Heart left ventricle (tissue), 16 donors: ENCODE data around the gene FSTL3. TPM values are rescaled to one million over a fixed set of nuclear protein-coding genes. Genes with fewer than 3 reads are reported as not detected.

Experiments
- ATAC-seq, 4 donors: fragments of 200-7000 bp; cut with Tn5 transposase; one replicate each; pipeline ENCODE4 v1.9.1; 2020 to 2022; ENCODE audit warnings: moderate library complexity in 4 of 4, mild to moderate bottlenecking in 3 of 4, moderate number of reproducible peaks in 1 of 4
- DNase-seq, 5 donors: peaks; one replicate each; pipeline ENCODE4 v3.0.0-alpha.2; 2020
- H3K27ac ChIP-seq, 12 donors: fragments of 200-600 bp; sonication (generic) in 4 of 12; one replicate each; pipeline versions ENCODE4 v1.5.0 to v1.8.0; 2016 to 2022; ENCODE audit warnings: mild to moderate bottlenecking in 2 of 12
- H3K27me3 ChIP-seq, 9 donors: fragments of 200-600 bp; sonication (generic) in 2 of 9; one replicate each; pipeline versions ENCODE4 v1.5.1 to v1.8.0; 2016 to 2022; ENCODE audit warnings: mild to moderate bottlenecking in 3 of 9
- H3K36me3 ChIP-seq, 9 donors: fragments of 200-600 bp; sonication (generic) in 2 of 9; one replicate each; pipeline versions ENCODE4 v1.5.0 to v1.8.0; 2018 to 2022; ENCODE audit warnings: mild to moderate bottlenecking in 2 of 9
- H3K4me1 ChIP-seq, 12 donors: fragments of 200-600 bp; sonication (generic) in 4 of 12; one replicate each; pipeline versions ENCODE4 v1.5.0 to v1.8.0; 2016 to 2022; ENCODE audit warnings: mild to moderate bottlenecking in 3 of 12
- H3K4me3 ChIP-seq, 12 donors: fragments of 200-600 bp; sonication (generic) in 4 of 12; one replicate each; pipeline versions ENCODE4 v1.5.0 to v1.8.0; 2017 to 2022; ENCODE audit warnings: mild to moderate bottlenecking in 9 of 12, moderate library complexity in 4 of 12
- H3K9me3 ChIP-seq, 12 donors: fragments of 200-600 bp; sonication (generic) in 4 of 12; one replicate each; pipeline versions ENCODE4 v1.5.0 to v1.8.0; 2016 to 2022; ENCODE audit warnings: mild to moderate bottlenecking in 1 of 12
- CTCF ChIP-seq, 12 donors: fragments of 200-600 bp; sonication (generic) in 4 of 12; IDR thresholded peaks; one replicate each; pipeline versions ENCODE4 v1.5.0 to v1.8.0; 2018 to 2022; ENCODE audit warnings: antibody characterized with exemption in 12 of 12, mild to moderate bottlenecking in 5 of 12
- POLR2A ChIP-seq, 2 donors: fragments of 450-650 bp; IDR thresholded peaks; one replicate each; pipeline ENCODE4 v1.6.1; 2017; ENCODE audit warnings: antibody characterized with exemption in 2 of 2, mild to moderate bottlenecking in 2 of 2, moderate library complexity in 2 of 2
- WGBS, 4 donors: extraction: QIAGEN DNeasy Blood & Tissue Kit in 2 of 4; methylation state at CpG; one replicate each; pipeline versions ENCODE4 v1.1.5 to v1.1.7; 2013 to 2018; 5-methylcytosine and 5-hydroxymethylcytosine counted together
- intact Hi-C, 10 donors: fragments of 100-400 bp; cut with DNase I; formaldehyde crosslinking; loops; one replicate each; pipeline versions ENCODE4 v1.11.1 to v1.14.2; 2022
- polyA plus RNA-seq, 2 donors: library from polyadenylated mRNA; stranded (reverse); fragments of 200-250 nt; gene quantifications; one replicate each; pipeline ENCODE4 v1.2.3, GENCODE V29; 2013
- total RNA-seq, 9 donors: library from RNA; depleted of rRNA in 2 of 9; stranded (reverse); fragments of >200 nt in 2 of 9; fragmentation: NEBNext Ultra II Directional in 3 of 9; extraction: Animal tissue kit (Norgen Biotek cat#: 25700) in 3 of 9; gene quantifications; one replicate each; pipeline versions ENCODE4 v1.1.0 to v1.2.4, GENCODE V29; 2016 to 2023
- donor health status: ischemic (EF 13 %, LVEDD 7.1; RV severe dilation, severe dysfunction).
- donor health status: healthy with polysubstance abuse.
- donor health status: DM: no; HTN: yes; CAD: no.
- donor health status: DM: no; HTN: no; CAD: no.
- donor health status: ischemic (EF 25% LVEDD 6.9; RV normal size, moderate dysfunction).
- donor health status: ischemic (EF 25% LVEDD 5.7; RV mildly dilated, moderate dysfunction).
- donor health status: healthy.
- donor health status: DM: yes; HTN: yes; CAD: no.
- donor health status: ischemic (EF 35%, LVEDD 5.7; RV mildly dilated, moderate dysfunction).
- donor health status: nonischemic (EF 11% LVEDD 7.7; RV severe dilation, severe dysfunction).
- donor health status: DM: yes; HTN: yes; CAD: no.
- donor health status: PGD.
- donor health status: ischemic (EF 29% LVEDD 5.4; RV normal size, mild dysfunction).
- donor health status: nonischemic (EF 23%, LVEDD 6.1; RV moderate dilation, normal function).

The FSTL3 gene
- total and polyA plus RNA-seq, 11 donors = 41.7 to 376 (median 119) TPM

GRCh38 chr19:710767-711166, 34.6 kb downstream of the FSTL3 start:
- DNase-seq = no peak
- H3K27me3 ChIP-seq = peaks cover 0 to 18% (median 0%) of the 10 kb centered on the region in 9 donors
- intact Hi-C loops = loop anchor here in 1 of 10 donors (2.0 kb wide), 1 partner anchor 16 kb away; no protein-coding TSS in a partner anchor
- no peak for TF ChIP-seq CTCF (IDR thresholded peaks at IDR 0.05)
- no peak for TF ChIP-seq POLR2A (IDR thresholded peaks at IDR 0.05)
- WGBS, 4 donors = 51 to 69% (median 65%) methylated on average over 17 to 21 of the region's 21 CpGs
- peaks cover 0 to 18% (median 0%) of the 10 kb centered on the region in 12 donors for H3K9me3 ChIP-seq
- H3K36me3 ChIP-seq = no peaks in the 10 kb centered on the region
- peaks cover 0 to 32% (median 8%) of the 10 kb centered on the region in 12 donors for H3K4me1 ChIP-seq
- peak in 2 of 4 donors; percentile 2 to 5 for ATAC-seq
- peak overlapping the region in 11 of 12 donors; percentile 47 to 97 (median 75) for H3K4me3 ChIP-seq
- H3K27ac ChIP-seq = peak overlapping the region; percentile 51 to 96 (median 88)

- H3K36me3 ChIP-seq = no peaks in the 10 kb centered on the region
- peaks cover 0 to 18% (median 0%) of the 10 kb centered on the region in 9 donors for H3K27me3 ChIP-seq
- intact Hi-C loops = loop anchor here in 1 of 10 donors (2.0 kb wide), 1 partner anchor 16 kb away; no protein-coding TSS in a partner anchor
- H3K4me3 ChIP-seq = peak overlapping the region in 4 of 12 donors; percentile 74 to 86 (median 77)
- TF ChIP-seq POLR2A (IDR thresholded peaks at IDR 0.05) (no peak), CTCF (IDR thresholded peaks at IDR 0.05) (no peak)
- ATAC-seq = no peak
- peaks cover 0 to 19% (median 0%) of the 10 kb centered on the region in 12 donors for H3K9me3 ChIP-seq
- peaks cover 0 to 32% (median 8%) of the 10 kb centered on the region in 12 donors for H3K4me1 ChIP-seq
- no peak for DNase-seq
- 80 to 82% (median 82%) methylated on average over 8 of the region's 8 CpGs for WGBS, 4 donors
- H3K27ac ChIP-seq = peak overlapping the region in 10 of 12 donors; percentile 79 to 96 (median 88)
Observed at GRCh38 chr19:711254-711653, 35.1 kb downstream of the FSTL3 start.

- Histone ChIP-seq H3K4me1 (peaks cover 0 to 30% (median 14%) of the 10 kb centered on the region in 12 donors), H3K27me3 (peaks cover 0 to 14% (median 6%) of the 10 kb centered on the region in 9 donors), H3K27ac (no peak overlapping the region), H3K9me3 (peaks cover 0 to 10% (median 0%) of the 10 kb centered on the region in 12 donors), H3K36me3 (no peaks in the 10 kb centered on the region), H3K4me3 (no peak overlapping the region)
- no peak for TF ChIP-seq POLR2A (IDR thresholded peaks at IDR 0.05)
- TF ChIP-seq CTCF (IDR thresholded peaks at IDR 0.05) = no peak
- ATAC-seq (no peak), DNase-seq (no peak)
- intact Hi-C loops = no loop called here
- 91 to 98% (median 95%) methylated on average over 3 of the region's 3 CpGs for WGBS, 4 donors
Observed at GRCh38 chr19:715347-715746, 39.2 kb downstream of the FSTL3 start.

GRCh38 chr19:718251-718951, 42.2 kb downstream of the FSTL3 start:
- Histone ChIP-seq H3K4me1 (peaks cover 0 to 39% (median 26%) of the 10 kb centered on the region in 12 donors), H3K36me3 (no peaks in the 10 kb centered on the region), H3K4me3 (no peak overlapping the region), H3K27me3 (peaks cover 0 to 20% (median 10%) of the 10 kb centered on the region in 9 donors), H3K9me3 (peaks cover 0 to 10% (median 0%) of the 10 kb centered on the region in 12 donors), H3K27ac (peak overlapping the region in 7 of 12 donors; percentile 29 to 79 (median 43))
- intact Hi-C loops = no loop called here
- DNase-seq = no peak
- WGBS, 4 donors = 64 to 68% (median 65%) methylated on average over 18 to 23 of the region's 23 CpGs
- no peak for TF ChIP-seq CTCF (IDR thresholded peaks at IDR 0.05)
- TF ChIP-seq POLR2A (IDR thresholded peaks at IDR 0.05) = no peak
- no peak for ATAC-seq
